A549 (cell line): ENCODE data around the gene ARMC6.

Experiments used
- BCL3 ChIP-seq: fragments of >200 bp; sonication (Bioruptor Twin); formaldehyde crosslinking; IDR thresholded peaks from 3 replicates; pipeline ENCODE4 v1.6.1; 2016
- BHLHE40 ChIP-seq: IDR thresholded peaks from 2 replicates; pipeline ENCODE4 v1.6.1; 2012; ENCODE audit warnings: low read depth, low read length, inconsistent platforms
- CEBPB ChIP-seq, 2 experiments: fragments of >200 bp in 1 of 2; sonication (Bioruptor Twin) in 1 of 2; formaldehyde crosslinking in 1 of 2; IDR thresholded peaks; 2 replicates each; pipeline ENCODE4 v1.6.1; 2012 to 2016
- CTCF ChIP-seq: fragments of >200 bp; sonication (Bioruptor Twin); formaldehyde crosslinking; IDR thresholded peaks from 3 replicates; pipeline ENCODE4 v1.5.1; 2016
- ELK1 ChIP-seq: fragments of 150-350 bp; IDR thresholded peaks from 2 replicates; pipeline ENCODE4 v1.6.1; 2014; ENCODE audit warnings: low read depth, mild to moderate bottlenecking, low read length
- EP300 ChIP-seq, 2 experiments: fragments of >200 bp; sonication (Bioruptor Twin); formaldehyde crosslinking; IDR thresholded peaks; 2 replicates in 1 of 2; 3 replicates in 1 of 2; pipeline ENCODE4 v1.6.1; 2016 to 2017
- NR3C1 ChIP-seq: fragments of >200 bp; sonication (Bioruptor Twin); formaldehyde crosslinking; IDR thresholded peaks from 3 replicates; pipeline ENCODE4 v1.6.1; 2017
- POLR2A ChIP-seq: IDR thresholded peaks from 2 replicates; pipeline ENCODE4 v1.6.1; 2012; ENCODE audit warnings: mild to moderate bottlenecking, low read length
- POLR2AphosphoS2 ChIP-seq: conservative IDR thresholded peaks from 2 replicates; pipeline ENCODE4 v1.6.1; 2012; ENCODE audit warnings: low read length, improper control_type of control experiment, inconsistent platforms
- RCOR1 ChIP-seq: fragments of 150-350 bp; IDR thresholded peaks from 2 replicates; pipeline ENCODE4 v1.6.1; 2014; ENCODE audit warnings: antibody characterized with exemption, low read length, low read depth
- REST ChIP-seq: fragments of 200-600 bp; sonication (generic); IDR thresholded peaks from 2 replicates; pipeline ENCODE4 v1.6.1; 2016; ENCODE audit warnings: antibody characterized with exemption, mild to moderate bottlenecking, moderate library complexity
- USF2 ChIP-seq: fragments of 450-650 bp; IDR thresholded peaks from 2 replicates; pipeline ENCODE4 v1.6.1; 2014; ENCODE audit warnings: antibody characterized with exemption

DNA sequence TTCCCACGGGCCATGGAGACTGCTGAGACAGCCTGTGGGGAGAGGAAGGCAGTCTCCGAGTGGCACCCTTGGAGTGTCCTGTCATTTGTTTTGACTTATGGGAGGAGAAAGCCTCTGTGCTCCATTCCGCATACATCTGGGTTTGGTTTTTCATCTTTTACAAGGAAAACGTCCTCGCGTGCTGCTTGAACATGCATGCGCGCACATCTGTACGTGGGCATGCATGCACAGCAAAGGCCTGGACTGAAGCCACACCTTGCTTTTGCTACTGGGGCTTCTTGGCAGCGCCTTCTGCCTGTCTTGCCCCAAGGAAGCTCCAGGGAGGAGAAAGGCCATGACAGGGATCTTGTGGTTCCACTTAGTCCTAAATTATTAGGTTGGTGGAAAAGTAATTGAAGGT, 44.1 kb upstream of the ARMC6 start:
- TF ChIP-seq EP300 (IDR thresholded peaks at IDR 0.05) (no peak), POLR2A (no peak), CTCF (no peak), NR3C1 (no peak), REST (no peak), CEBPB (IDR thresholded peaks at IDR 0.05) (no peak), USF2 (no peak), BCL3 (no peak), ELK1 (no peak), RCOR1 (no peak), BHLHE40 (no peak), POLR2AphosphoS2 (no peak)
